Astrocyte (in vitro differentiated cells and primary cell): ENCODE data around the gene C1orf87. TPM values are rescaled to one million over a fixed set of nuclear protein-coding genes. Genes with fewer than 3 reads are reported as not detected.

Experiments used
- DNase-seq: peaks from one replicate; pipeline ENCODE4 v3.0.0-alpha.2; 2010; ENCODE audit warnings: low read depth
- FAIRE-seq: peaks from 2 replicates; lab custom pipeline; 2011; peaks lifted over from hg19 to GRCh38; lab: Jason Lieb, UNC
- H2AFZ ChIP-seq: 2 replicates; pipeline ENCODE4 v1.6.0; 2012; ENCODE audit warnings: low read depth, low read length, inconsistent platforms
- H3K27ac ChIP-seq: 2 replicates; pipeline ENCODE4 v1.5.1; 2011; ENCODE audit warnings: low read depth, low read length, inconsistent platforms
- H3K27me3 ChIP-seq: 2 replicates; pipeline ENCODE4 v1.6.0; 2011; ENCODE audit warnings: low read length, inconsistent platforms; ENCODE audit not compliant: insufficient read depth
- H3K36me3 ChIP-seq: 2 replicates; pipeline ENCODE4 v1.5.1; 2011; ENCODE audit warnings: low read length, inconsistent platforms; ENCODE audit not compliant: insufficient read depth
- H3K4me1 ChIP-seq: 2 replicates; pipeline ENCODE4 v1.5.1; 2011; ENCODE audit warnings: low read length, inconsistent platforms; ENCODE audit not compliant: insufficient read depth
- H3K4me2 ChIP-seq: 2 replicates; pipeline ENCODE4 v1.6.0; 2012; ENCODE audit warnings: low read length, inconsistent platforms
- H3K4me3 ChIP-seq: 2 replicates; pipeline ENCODE4 v1.5.1; 2011; ENCODE audit warnings: low read depth, mild to moderate bottlenecking, low read length, inconsistent platforms; ENCODE audit not compliant: insufficient read depth
- H3K79me2 ChIP-seq: 2 replicates; pipeline ENCODE4 v1.6.0; 2012; ENCODE audit warnings: mild to moderate bottlenecking, low read length, inconsistent platforms; ENCODE audit not compliant: insufficient read depth
- H3K9ac ChIP-seq: 2 replicates; pipeline ENCODE4 v1.6.0; 2012; ENCODE audit warnings: mild to moderate bottlenecking, low read length, inconsistent platforms
- H3K9me3 ChIP-seq: 2 replicates; pipeline ENCODE4 v1.5.1; 2012; ENCODE audit warnings: low read depth, mild to moderate bottlenecking, low read length, inconsistent platforms; ENCODE audit not compliant: insufficient read depth
- H4K20me1 ChIP-seq: 2 replicates; pipeline ENCODE4 v1.6.0; 2012; ENCODE audit warnings: low read length, inconsistent platforms; ENCODE audit not compliant: insufficient read depth
- H3K27ac Mint-ChIP-seq: one replicate; pipeline ENCODE4 v1.8.0; 2021; ENCODE audit warnings: mild to moderate bottlenecking, mixed read lengths; ENCODE audit not compliant: unreplicated experiment
- H3K27me3 Mint-ChIP-seq: one replicate; pipeline ENCODE4 v1.8.0; 2021; ENCODE audit warnings: low read depth, mixed read lengths; ENCODE audit not compliant: unreplicated experiment
- H3K36me3 Mint-ChIP-seq: one replicate; pipeline ENCODE4 v1.8.0; 2021; ENCODE audit warnings: low read depth, mixed read lengths; ENCODE audit not compliant: unreplicated experiment
- H3K4me1 Mint-ChIP-seq: one replicate; pipeline ENCODE4 v1.8.0; 2021; ENCODE audit warnings: low read depth, mixed read lengths; ENCODE audit not compliant: unreplicated experiment
- H3K4me3 Mint-ChIP-seq: one replicate; pipeline ENCODE4 v1.8.0; 2021; ENCODE audit warnings: mild to moderate bottlenecking, moderate library complexity, mixed read lengths; ENCODE audit not compliant: unreplicated experiment
- H3K9me3 Mint-ChIP-seq: one replicate; pipeline ENCODE4 v1.8.0; 2021; ENCODE audit warnings: mild to moderate bottlenecking, mixed read lengths; ENCODE audit not compliant: unreplicated experiment
- EZH2 ChIP-seq: IDR thresholded peaks from 2 replicates; pipeline ENCODE4 v1.6.1; 2012; ENCODE audit warnings: mild to moderate bottlenecking, low read length, inconsistent platforms; ENCODE audit not compliant: insufficient read depth
- total RNA-seq: library from RNA; stranded (reverse); gene quantifications from 2 replicates; pipeline ENCODE4 v1.2.1, GENCODE V29; 2021
- TF ChIP-seq, protein P1 (sequence below): IDR thresholded peaks from 2 replicates; pipeline ENCODE4 v1.5.1; 2011; ENCODE audit warnings: low read depth, mild to moderate bottlenecking, inconsistent platforms, low read length, moderate library complexity; ENCODE audit not compliant: insufficient read depth

C1orf87 gene
- total RNA-seq, 1 donor from 2014 or later, result not detected

DNA sequence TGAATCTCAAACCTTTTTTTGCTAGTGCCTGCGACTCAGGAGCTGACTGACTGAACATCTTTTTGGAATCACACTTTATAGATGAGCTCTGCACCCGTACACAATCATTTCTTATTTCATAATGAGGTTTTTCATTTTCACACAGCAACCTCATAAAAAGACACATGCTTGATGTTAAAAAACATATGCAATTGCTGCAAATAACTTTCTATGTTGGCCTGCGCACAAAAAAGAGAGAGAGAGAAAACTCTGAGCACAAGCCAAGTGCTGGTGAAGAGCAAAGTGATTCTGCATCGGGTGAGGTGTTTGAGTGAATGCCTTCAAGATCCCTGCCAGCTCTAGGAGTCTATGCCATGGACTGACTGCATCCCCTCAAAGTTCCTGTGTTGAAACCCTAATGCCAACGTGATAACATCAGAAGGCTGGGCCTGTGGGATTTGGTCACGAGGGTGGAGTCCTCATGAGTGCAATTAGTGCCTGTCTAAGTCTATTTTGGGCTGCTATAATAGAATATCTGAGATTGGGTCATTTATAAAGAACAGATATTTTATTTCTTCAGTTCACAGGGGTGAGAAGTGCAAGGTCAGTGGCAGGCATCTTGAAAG lies 36.6 kb downstream of the C1orf87 start:
- TF ChIP-seq, protein P1, sequence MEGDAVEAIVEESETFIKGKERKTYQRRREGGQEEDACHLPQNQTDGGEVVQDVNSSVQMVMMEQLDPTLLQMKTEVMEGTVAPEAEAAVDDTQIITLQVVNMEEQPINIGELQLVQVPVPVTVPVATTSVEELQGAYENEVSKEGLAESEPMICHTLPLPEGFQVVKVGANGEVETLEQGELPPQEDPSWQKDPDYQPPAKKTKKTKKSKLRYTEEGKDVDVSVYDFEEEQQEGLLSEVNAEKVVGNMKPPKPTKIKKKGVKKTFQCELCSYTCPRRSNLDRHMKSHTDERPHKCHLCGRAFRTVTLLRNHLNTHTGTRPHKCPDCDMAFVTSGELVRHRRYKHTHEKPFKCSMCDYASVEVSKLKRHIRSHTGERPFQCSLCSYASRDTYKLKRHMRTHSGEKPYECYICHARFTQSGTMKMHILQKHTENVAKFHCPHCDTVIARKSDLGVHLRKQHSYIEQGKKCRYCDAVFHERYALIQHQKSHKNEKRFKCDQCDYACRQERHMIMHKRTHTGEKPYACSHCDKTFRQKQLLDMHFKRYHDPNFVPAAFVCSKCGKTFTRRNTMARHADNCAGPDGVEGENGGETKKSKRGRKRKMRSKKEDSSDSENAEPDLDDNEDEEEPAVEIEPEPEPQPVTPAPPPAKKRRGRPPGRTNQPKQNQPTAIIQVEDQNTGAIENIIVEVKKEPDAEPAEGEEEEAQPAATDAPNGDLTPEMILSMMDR, result no peak
- TF ChIP-seq EZH2, result no peak
- Histone ChIP-seq H3K36me3 (no peaks in the 10 kb centered on the region), H4K20me1 (no peaks in the 10 kb centered on the region), H3K4me3 (no peak overlapping the region), H2AFZ (no peak overlapping the region), H3K4me2 (no peak overlapping the region), H3K79me2 (no peaks in the 10 kb centered on the region), H3K27me3 (no peaks in the 10 kb centered on the region), H3K9ac (no peak overlapping the region), H3K27ac (no peak overlapping the region), H3K4me1 (no peaks in the 10 kb centered on the region), H3K9me3 (no peaks in the 10 kb centered on the region)
- FAIRE-seq, result no peak
- H3K9me3 Mint-ChIP-seq, result peaks cover 2% of the 10 kb centered on the region
- DNase-seq, result no peak
- no peak overlapping the region for H3K4me3 Mint-ChIP-seq
- H3K36me3 Mint-ChIP-seq, result no peaks in the 10 kb centered on the region
- H3K27me3 Mint-ChIP-seq, result no peaks in the 10 kb centered on the region
- H3K4me1 Mint-ChIP-seq, result no peaks in the 10 kb centered on the region
- no peak overlapping the region for H3K27ac Mint-ChIP-seq

DNA sequence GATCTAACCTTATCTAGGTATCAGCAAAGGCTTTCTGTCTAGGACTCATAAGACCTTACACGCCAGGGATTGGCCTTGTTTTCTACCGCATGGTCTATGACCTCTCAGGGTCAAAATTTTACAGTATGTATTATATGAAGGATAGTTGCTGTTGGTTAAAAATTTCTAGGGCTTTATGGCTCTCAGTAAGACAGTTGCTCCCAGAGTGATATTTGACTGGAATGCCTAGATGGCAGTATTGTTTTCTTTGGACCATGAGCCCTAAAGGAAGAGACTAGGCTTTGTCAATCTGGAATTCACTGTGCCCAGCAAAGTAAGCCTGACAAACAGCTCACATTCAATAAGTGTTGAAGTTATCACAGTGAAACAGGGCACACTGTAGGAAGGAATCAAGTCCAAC lies 37.6 kb downstream of the C1orf87 start:
- FAIRE-seq, result no peak
- no peak overlapping the region for H3K4me3 ChIP-seq
- Mint-ChIP-seq H3K4me3 (no peak overlapping the region), H3K4me1 (no peaks in the 10 kb centered on the region), H3K36me3 (no peaks in the 10 kb centered on the region), H3K27me3 (peaks cover 2% of the 10 kb centered on the region), H3K27ac (no peak overlapping the region), H3K9me3 (peaks cover 2% of the 10 kb centered on the region)
- H3K4me2 ChIP-seq, result no peak overlapping the region
- H3K9me3 ChIP-seq, result no peaks in the 10 kb centered on the region
- no peaks in the 10 kb centered on the region for H3K79me2 ChIP-seq
- no peak overlapping the region for H3K9ac ChIP-seq
- no peak overlapping the region for H2AFZ ChIP-seq
- H3K27me3 ChIP-seq, result no peaks in the 10 kb centered on the region
- H4K20me1 ChIP-seq, result no peaks in the 10 kb centered on the region
- TF ChIP-seq, protein P1, result no peak
- no peaks in the 10 kb centered on the region for H3K36me3 ChIP-seq
- no peak overlapping the region for H3K27ac ChIP-seq
- no peaks in the 10 kb centered on the region for H3K4me1 ChIP-seq
- DNase-seq, result no peak

DNA sequence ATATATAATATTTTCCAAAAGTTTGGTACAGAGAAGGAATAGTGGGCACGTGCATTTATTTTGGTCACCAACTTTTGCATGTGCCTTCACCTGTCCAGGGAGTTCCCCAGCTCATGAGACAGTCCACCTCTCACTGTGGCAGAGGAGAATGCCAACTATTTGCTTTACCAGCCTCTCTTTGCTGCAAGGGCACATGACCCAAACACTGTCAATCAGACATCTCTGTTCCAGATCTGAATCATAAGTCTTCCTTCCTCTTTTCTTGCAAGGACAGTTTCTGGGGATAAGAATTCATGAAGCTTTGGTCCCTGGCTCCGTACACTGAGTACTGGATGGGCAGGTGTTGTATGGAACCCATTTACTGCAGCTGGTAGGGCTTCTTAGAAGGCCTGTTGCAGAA lies 38.6 kb downstream of the C1orf87 start:
- H3K27me3 Mint-ChIP-seq, result peaks cover 2% of the 10 kb centered on the region
- Histone ChIP-seq H3K4me2 (no peak overlapping the region), H3K36me3 (no peaks in the 10 kb centered on the region), H3K79me2 (no peaks in the 10 kb centered on the region), H4K20me1 (no peaks in the 10 kb centered on the region), H3K4me3 (no peak overlapping the region), H3K4me1 (no peaks in the 10 kb centered on the region), H3K27ac (no peak overlapping the region), H3K9me3 (no peaks in the 10 kb centered on the region), H2AFZ (no peak overlapping the region), H3K9ac (no peak overlapping the region), H3K27me3 (no peaks in the 10 kb centered on the region)
- no peaks in the 10 kb centered on the region for H3K9me3 Mint-ChIP-seq
- no peak for TF ChIP-seq EZH2
- TF ChIP-seq, protein P1, result no peak
- H3K27ac Mint-ChIP-seq, result no peak overlapping the region
- H3K4me1 Mint-ChIP-seq, result no peaks in the 10 kb centered on the region
- DNase-seq, result no peak
- H3K4me3 Mint-ChIP-seq, result no peak overlapping the region
- FAIRE-seq, result no peak
- no peaks in the 10 kb centered on the region for H3K36me3 Mint-ChIP-seq
